GM12801 (cell line): ENCODE results near the gene PLS3.

ENCODE experiments used
- TF ChIP-seq, protein P1 (sequence below): IDR thresholded peaks from one replicate; pipeline ENCODE4 v1.5.1; 2011; ENCODE audit warnings: control low read depth; ENCODE audit not compliant: insufficient read length; ENCODE audit errors: extremely low read depth

The PLS3 gene

DNA sequence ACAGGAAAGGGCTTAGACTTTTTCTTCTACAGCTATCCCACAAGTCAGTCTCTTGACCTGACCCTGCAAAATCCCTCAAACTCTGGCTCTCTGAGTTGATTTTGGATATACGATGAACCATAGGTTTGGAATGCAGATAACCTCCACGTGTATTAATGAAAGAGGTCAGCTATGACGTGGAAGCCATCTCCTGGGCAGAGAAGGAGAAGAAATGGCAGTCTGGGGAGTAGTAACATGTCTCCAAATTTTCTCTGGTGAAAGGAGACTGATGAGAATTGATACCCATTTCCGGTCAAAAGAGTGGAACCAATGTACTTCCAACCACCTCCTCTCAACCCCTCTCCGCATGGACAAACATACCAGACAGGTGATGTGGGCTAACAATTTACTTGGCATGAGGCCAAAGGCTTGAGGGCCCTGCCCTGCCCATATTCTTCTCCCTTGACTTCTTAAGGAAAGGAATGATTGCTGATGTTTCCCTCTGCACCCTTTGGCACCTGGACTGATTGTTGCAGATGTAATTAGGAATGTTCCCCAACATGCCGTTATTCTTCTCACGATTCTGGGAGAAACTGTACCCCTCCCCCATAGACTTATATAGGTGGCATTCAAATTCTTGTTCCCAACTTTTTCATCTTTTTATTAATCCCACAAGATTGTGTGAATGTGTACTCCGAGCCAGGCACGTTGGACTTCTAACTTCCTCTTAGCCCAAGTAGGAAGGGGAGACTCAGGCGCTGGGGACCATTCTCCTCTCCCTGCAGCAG is 580 bp upstream of the PLS3 start:
- TF ChIP-seq, protein P1, sequence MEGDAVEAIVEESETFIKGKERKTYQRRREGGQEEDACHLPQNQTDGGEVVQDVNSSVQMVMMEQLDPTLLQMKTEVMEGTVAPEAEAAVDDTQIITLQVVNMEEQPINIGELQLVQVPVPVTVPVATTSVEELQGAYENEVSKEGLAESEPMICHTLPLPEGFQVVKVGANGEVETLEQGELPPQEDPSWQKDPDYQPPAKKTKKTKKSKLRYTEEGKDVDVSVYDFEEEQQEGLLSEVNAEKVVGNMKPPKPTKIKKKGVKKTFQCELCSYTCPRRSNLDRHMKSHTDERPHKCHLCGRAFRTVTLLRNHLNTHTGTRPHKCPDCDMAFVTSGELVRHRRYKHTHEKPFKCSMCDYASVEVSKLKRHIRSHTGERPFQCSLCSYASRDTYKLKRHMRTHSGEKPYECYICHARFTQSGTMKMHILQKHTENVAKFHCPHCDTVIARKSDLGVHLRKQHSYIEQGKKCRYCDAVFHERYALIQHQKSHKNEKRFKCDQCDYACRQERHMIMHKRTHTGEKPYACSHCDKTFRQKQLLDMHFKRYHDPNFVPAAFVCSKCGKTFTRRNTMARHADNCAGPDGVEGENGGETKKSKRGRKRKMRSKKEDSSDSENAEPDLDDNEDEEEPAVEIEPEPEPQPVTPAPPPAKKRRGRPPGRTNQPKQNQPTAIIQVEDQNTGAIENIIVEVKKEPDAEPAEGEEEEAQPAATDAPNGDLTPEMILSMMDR = no peak

DNA sequence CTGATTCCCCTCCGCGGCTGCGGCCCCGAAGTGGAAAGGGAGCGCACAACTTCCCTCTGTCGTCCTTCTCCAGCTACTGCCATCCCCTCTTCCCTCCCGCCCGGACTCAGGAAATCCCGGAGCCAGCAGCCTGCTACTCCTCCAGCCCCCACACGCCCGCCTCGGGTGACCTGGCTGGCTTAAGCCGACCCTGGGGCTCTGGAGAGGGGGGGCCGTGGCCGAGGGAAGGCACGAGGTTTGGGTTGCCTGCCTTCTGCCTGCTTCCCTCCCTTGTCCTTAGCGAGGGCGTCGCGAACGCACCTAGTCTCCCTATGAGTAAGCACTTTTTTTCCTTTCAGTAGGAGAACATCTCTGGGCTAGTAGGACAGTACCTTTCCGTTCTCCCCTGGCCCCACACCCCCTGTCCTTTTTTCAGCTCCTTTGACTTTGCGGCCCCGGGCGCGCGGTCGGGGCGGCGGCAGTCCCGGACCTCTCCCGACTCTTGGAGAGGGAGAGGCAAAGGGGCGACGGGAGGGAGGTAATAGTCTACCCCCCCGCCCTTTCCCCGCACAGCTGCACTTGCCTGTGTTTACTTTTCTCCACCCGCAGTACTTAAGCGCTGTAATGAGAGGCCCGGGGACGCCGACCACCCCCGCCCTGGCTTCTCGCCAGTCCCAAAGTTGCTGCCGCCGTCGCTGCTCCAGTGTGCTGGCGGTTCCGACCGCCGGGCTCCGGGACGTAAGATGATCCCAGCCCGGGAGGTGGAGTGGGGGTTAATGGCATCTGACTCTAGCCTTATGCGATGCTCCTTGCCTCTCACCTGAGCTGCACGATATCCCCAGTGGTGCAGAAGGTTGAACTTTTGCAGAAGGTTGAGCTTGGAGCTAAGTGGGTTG is 868 bp downstream of the PLS3 start:
- TF ChIP-seq, protein P1 = no peak

DNA sequence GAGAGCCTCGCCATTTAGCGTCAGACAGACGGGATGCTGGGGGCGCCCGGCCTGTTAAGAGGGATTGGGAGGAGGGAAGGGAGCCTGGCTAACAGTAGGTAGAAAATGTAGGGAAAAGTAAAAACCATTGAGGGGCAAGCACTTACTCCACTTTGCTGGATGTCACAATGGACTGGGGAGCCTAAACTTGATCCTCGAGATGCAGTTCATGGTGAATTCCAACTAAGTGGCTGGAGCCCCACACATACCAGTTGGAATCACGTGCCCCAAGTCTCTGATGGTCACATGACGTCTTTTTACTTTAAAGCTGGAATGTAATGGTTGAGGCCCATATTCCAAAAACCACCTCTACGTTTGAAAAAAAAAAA is 1.5 kb downstream of the PLS3 start:
- TF ChIP-seq, protein P1 = no peak

DNA sequence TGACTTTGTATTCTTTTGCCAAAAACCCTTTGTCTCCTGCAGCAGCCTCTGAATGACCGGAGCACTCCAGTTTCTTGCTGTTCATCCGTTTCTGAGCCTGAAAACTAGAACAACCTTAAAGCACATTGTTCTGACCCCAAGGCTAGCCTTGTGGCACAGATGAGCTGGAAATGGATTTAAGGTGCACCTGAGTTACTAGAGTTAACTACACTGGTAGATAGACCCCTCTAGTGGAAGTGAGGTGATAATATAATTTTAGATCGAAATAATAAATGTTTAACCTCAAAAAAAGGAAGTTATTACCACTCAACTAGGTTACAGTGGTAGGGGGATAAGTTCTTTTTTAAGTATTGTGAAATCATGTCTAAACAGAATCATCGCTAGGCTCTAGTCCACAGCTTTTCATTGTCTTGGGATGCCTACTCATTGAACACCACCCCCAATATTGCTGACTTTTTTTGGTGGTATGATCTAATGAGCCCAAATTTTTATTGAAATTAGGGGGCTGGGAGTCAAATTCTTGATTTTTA is 2.7 kb downstream of the PLS3 start:
- TF ChIP-seq, protein P1 = no peak

DNA sequence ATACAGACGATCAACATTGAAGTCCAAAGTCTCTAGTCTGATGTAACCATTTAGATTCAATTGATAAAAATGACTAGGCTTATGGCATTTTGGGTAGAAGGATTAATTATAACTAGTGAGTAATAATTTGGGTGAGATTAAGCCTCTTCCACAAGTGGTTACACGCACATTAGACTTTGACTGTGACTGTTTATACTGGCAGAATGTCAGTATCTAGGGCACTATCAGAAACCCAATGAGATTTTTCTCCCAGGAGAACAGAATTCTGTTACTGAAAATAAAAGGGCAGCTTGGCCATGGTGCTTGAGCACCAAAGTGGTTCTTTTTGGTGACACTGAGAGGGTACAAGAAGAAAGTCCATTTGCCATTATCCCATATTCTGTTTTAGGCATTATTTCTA is 3.3 kb downstream of the PLS3 start:
- TF ChIP-seq, protein P1 = no peak

DNA sequence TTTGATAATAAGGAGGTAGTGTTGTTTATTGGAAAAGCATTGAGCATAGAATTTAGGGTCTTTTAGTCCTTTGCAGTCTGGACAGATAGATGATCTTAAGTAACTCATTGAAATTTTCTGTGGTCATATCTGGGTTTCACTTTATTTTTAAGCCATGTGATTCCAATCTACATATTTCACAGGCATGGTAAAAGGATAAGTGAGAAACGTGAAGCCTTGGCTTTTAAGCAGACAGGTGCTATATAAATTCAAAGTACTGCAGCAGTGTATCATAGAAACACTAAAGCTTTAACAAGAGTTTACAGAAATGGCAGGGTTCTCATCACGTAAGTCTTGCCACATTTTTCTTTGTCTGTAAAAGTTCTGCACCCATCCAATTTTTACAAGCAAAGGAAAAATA is 4.9 kb downstream of the PLS3 start:
- TF ChIP-seq, protein P1 = no peak

DNA sequence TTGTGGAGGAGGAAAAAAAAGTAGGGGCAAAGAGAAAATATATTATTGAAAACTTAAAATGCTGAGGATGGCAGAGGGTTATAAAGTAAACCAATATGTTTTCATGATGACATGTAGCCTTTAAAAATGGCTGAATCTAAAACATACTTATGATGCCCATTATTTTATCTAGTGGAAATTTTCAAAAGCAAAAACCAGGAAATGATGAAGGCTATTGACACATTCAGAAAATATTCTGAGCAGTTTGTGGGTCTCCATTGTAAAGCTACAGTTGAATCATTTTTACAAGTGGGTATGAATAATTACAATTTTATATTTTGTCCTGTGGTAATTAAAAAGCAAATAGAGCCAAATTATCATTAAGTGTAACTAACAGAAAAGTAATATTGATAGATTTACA is 10.7 kb downstream of the PLS3 start:
- TF ChIP-seq, protein P1 = no peak
